Hematopoietic multipotent progenitor cell treated with erythropoietin and hydrocortisone succinate and interleukin-3 and kit ligand, for 8 days (in vitro differentiated cells): Measurements from ENCODE around the gene TTF1.

ENCODE experiments used
- DNase-seq: peaks from one replicate; pipeline ENCODE4 v3.0.0-alpha.2; 2015

TTF1 gene

GRCh38 chr9:132356324-132356924 is 50.2 kb downstream of the TTF1 start:
- DNase-seq: peak; percentile 20

- peak; percentile 97 for DNase-seq
These were observed 51.8 kb downstream of the TTF1 start, which contains the start of gene SETX for GRCh38 chr9:132354637-132355355. SETX (minus strand) TSS chr9:132354986; CDS start chr9:132349428, 5,558 bp downstream.

GRCh38 chr9:132351404-132352045 is 55.1 kb downstream of the TTF1 start:
- DNase-seq: peak; percentile 42

- DNase-seq: peak; percentile 30
These were observed 55.8 kb downstream of the TTF1 start for GRCh38 chr9:132350861-132351315.

GRCh38 chr9:132348676-132349075 is 58.0 kb downstream of the TTF1 start:
- DNase-seq: no peak

- no peak for DNase-seq
These were observed 60.5 kb downstream of the TTF1 start for GRCh38 chr9:132346177-132346576.

- DNase-seq: no peak
These were observed 65.3 kb downstream of the TTF1 start for GRCh38 chr9:132341177-132341840.

GRCh38 chr9:132334364-132334763 is 72.3 kb downstream of the TTF1 start:
- no peak for DNase-seq

GRCh38 chr9:132333556-132333955 is 73.1 kb downstream of the TTF1 start:
- DNase-seq: no peak

- DNase-seq: no peak
These were observed 78.1 kb downstream of the TTF1 start for GRCh38 chr9:132328580-132328979.

GRCh38 chr9:132327537-132327936 is 79.1 kb downstream of the TTF1 start:
- DNase-seq: no peak
